ENCODE measurements around the gene MRPL28. TPM values are rescaled to one million over a fixed set of nuclear protein-coding genes. Genes with fewer than 3 reads are reported as not detected.

MRPL28 gene
- total RNA-seq, 4 donors from 2014 or later = 58.3 to 73.4 (median 61.3) TPM

DNA sequence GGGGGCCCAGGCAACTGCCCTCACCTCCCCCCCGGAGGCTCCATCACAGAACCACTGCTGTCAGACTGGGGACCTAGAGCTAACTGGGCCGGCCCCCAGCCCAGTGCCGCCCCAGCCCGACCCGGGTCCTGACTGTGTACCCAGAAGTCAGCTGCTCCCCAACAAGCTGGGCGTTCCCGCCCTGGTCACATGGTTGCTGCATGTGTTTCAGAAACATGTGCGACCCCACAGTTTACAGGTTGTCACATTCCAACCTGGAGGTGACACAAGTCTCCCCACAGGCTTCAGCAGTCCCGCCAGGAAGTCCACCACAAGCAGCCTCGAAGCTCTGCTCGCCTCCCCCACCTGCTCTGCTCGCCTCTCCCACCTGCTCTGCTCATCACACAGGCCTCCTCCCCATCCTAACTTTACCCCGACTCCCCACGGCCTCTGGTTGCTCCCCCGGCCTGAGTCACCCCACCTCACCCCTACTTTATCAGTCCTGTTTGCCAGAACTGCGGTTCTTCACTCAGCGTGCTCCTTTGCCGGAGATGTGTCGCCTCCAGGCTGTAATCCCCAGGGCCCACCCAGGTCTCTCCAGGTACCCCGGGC lies 968 bp downstream of the MRPL28 start:
- peak in 1 of 3 donors; percentile 42 for DNase-seq
- Histone ChIP-seq H3K9me3 (no peaks in the 10 kb centered on the region), H3K4me1 (peaks cover 0 to 17% (median 13%) of the 10 kb centered on the region in 4 donors), H3K36me3 (peaks cover 0 to 56% (median 0%) of the 10 kb centered on the region in 3 donors), H3K27me3 (no peaks in the 10 kb centered on the region), H3K4me3 (peak overlapping the region in 1 of 4 donors; percentile 63), H3K27ac (no peak overlapping the region)
- TF ChIP-seq POLR2A (IDR thresholded peaks at IDR 0.05) = no peak
- TF ChIP-seq, protein P1, sequence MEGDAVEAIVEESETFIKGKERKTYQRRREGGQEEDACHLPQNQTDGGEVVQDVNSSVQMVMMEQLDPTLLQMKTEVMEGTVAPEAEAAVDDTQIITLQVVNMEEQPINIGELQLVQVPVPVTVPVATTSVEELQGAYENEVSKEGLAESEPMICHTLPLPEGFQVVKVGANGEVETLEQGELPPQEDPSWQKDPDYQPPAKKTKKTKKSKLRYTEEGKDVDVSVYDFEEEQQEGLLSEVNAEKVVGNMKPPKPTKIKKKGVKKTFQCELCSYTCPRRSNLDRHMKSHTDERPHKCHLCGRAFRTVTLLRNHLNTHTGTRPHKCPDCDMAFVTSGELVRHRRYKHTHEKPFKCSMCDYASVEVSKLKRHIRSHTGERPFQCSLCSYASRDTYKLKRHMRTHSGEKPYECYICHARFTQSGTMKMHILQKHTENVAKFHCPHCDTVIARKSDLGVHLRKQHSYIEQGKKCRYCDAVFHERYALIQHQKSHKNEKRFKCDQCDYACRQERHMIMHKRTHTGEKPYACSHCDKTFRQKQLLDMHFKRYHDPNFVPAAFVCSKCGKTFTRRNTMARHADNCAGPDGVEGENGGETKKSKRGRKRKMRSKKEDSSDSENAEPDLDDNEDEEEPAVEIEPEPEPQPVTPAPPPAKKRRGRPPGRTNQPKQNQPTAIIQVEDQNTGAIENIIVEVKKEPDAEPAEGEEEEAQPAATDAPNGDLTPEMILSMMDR (IDR thresholded peaks at IDR 0.05) = no peak

GRCh38 chr16:368388-369158 lies 1.8 kb downstream of the MRPL28 start:
- DNase-seq = no peak
- no peak for TF ChIP-seq POLR2A (IDR thresholded peaks at IDR 0.05)
- TF ChIP-seq, protein P1 (IDR thresholded peaks at IDR 0.05) = no peak
- Histone ChIP-seq H3K36me3 (peaks cover 0 to 48% (median 0%) of the 10 kb centered on the region in 3 donors), H3K4me1 (peaks cover 0 to 17% (median 13%) of the 10 kb centered on the region in 4 donors), H3K9me3 (no peaks in the 10 kb centered on the region), H3K27me3 (no peaks in the 10 kb centered on the region), H3K27ac (no peak overlapping the region), H3K4me3 (no peak overlapping the region)

DNA sequence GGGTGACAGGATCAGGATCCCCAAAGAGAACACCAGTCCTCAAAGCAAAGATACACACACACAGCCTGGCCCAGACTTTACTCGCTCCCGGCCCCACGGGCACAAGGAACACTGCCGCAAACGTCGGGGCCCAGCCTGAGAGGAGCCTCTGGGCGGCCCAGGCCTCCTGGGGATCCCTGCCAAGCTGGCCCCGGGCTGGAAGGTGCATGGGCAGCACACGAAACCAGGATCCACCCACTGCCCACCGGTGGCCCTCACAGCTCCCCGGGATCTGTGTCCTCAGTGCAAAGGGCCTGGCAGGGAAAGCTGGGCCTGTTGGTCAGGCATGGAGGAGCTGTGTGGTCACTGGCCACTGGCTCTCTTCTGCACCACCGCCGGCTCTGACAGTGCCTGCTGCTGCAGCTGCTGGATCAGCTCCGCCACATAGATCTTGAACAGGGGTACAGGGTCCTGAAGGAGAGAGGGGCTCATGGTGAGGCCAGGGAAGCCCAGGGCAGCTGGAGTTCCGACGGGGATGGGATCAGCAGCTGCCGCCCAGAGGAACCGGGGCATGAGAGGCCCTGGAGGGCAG lies 2.9 kb downstream of the MRPL28 start:
- DNase-seq = no peak
- peaks cover 0 to 37% (median 0%) of the 10 kb centered on the region in 3 donors for H3K36me3 ChIP-seq

DNA sequence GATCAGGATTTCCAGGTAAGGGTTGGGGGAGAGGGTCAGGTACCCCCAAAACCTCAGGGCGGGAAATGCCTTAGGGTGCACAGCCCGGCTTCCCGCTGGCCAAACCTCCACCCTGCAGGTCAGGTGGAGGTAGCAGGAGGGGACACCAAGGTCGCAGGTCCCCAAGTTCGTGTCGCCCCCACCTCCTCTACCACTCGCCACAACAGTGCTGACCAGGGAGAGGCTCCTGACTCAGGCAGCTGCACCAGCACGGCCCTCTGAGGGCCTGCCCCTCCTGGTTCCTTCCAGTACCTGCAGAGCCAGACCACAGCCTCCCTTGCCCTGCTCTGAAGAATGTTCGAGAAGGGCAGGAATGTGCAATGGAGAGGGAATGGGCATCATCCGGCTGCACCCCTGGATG lies 3.9 kb downstream of the MRPL28 start:
- no peak for DNase-seq
- no peaks in the 10 kb centered on the region for H3K9me3 ChIP-seq
- H3K4me1 ChIP-seq = peaks cover 0 to 20% (median 15%) of the 10 kb centered on the region in 4 donors
- TF ChIP-seq, protein P1 (IDR thresholded peaks at IDR 0.05) = no peak
- no peak for TF ChIP-seq POLR2A (IDR thresholded peaks at IDR 0.05)
- no peak overlapping the region for H3K4me3 ChIP-seq
- no peak overlapping the region for H3K27ac ChIP-seq
- H3K27me3 ChIP-seq = no peaks in the 10 kb centered on the region
- H3K36me3 ChIP-seq = peaks cover 0 to 28% (median 0%) of the 10 kb centered on the region in 3 donors

More for the DNA sequence above, 2.9 kb downstream of the MRPL28 start:
- Histone ChIP-seq H3K4me3 (no peak overlapping the region), H3K4me1 (peaks cover 0 to 17% (median 13%) of the 10 kb centered on the region in 4 donors), H3K9me3 (no peaks in the 10 kb centered on the region), H3K27me3 (no peaks in the 10 kb centered on the region), H3K27ac (no peak overlapping the region)
- TF ChIP-seq POLR2A (IDR thresholded peaks at IDR 0.05) = no peak
- TF ChIP-seq, protein P1 (IDR thresholded peaks at IDR 0.05) = no peak

- TF ChIP-seq POLR2A (IDR thresholded peaks at IDR 0.05) = no peak
- TF ChIP-seq, protein P1 (IDR thresholded peaks at IDR 0.05) = no peak
- no peaks in the 10 kb centered on the region for H3K27me3 ChIP-seq
- no peak for DNase-seq
- H3K9me3 ChIP-seq = no peaks in the 10 kb centered on the region
- no peak overlapping the region for H3K27ac ChIP-seq
- H3K4me1 ChIP-seq = peaks cover 0 to 9% (median 7%) of the 10 kb centered on the region in 4 donors
- no peak overlapping the region for H3K4me3 ChIP-seq
- H3K36me3 ChIP-seq = peaks cover 0 to 27% (median 0%) of the 10 kb centered on the region in 3 donors
Measured at GRCh38 chr16:364595-365491, 5.5 kb downstream of the MRPL28 start.

All from Peyer's patch (tissue), 4 donors.